Hematopoietic multipotent progenitor cell treated with erythropoietin and hydrocortisone succinate and interleukin-3 and kit ligand, for 8 days (in vitro differentiated cells): Measurements from ENCODE around the gene PLEKHF1.
"Not testable (repeated sequence)": the region's sequence is repeated elsewhere in the genome, so short reads cannot be mapped to it uniquely, and the experiment has no call there.

Experiments
- DNase-seq: peaks from one replicate; pipeline ENCODE4 v3.0.0-alpha.2; 2015

The PLEKHF1 gene

GRCh38 chr19:29665826-29666577 lies 741 bp downstream of the PLEKHF1 start:
- no peak for DNase-seq

DNA sequence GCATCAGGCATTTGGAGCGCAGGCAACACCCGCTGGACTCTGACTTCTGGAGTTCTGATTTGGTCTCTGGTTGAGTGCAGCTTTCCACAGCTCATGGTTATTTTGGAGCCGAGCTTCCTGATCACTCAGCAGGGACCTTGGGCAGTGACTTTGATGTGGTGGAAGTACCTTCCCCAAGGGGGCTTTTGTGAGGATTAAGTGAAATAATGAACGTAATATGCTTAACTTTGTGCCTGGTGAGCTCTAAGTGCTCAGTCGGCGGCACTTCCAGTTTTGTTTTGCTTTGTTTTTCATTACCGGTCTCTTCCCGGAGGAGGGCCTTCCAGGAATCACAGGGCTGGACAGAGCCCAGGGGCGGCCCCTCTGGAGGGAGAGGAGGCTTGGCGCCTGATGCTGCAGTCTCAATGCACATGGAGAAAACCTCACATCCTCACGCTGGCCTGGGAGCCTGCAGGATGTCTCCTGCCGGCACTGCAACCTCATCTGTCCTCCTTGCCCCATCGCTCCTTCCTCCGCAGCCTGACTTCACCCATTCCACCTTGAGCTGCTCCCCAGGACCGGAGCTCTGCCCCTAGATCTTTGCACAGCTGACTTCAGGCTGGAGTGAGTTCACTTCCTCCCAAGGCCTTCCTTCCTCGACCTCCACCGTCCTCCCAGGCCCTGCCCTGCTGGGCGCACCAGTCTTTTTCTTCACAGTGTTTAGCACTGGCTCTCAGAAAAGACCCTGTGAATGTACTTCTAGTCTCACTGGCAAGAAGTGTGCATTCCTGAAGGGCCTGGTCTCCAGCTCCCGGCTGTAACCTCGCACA lies 1.5 kb downstream of the PLEKHF1 start:
- no peak for DNase-seq

- no peak for DNase-seq
Observed at GRCh38 chr19:29667387-29667783, 2.1 kb downstream of the PLEKHF1 start.

GRCh38 chr19:29667901-29668341 lies 2.7 kb downstream of the PLEKHF1 start:
- no peak for DNase-seq

DNA sequence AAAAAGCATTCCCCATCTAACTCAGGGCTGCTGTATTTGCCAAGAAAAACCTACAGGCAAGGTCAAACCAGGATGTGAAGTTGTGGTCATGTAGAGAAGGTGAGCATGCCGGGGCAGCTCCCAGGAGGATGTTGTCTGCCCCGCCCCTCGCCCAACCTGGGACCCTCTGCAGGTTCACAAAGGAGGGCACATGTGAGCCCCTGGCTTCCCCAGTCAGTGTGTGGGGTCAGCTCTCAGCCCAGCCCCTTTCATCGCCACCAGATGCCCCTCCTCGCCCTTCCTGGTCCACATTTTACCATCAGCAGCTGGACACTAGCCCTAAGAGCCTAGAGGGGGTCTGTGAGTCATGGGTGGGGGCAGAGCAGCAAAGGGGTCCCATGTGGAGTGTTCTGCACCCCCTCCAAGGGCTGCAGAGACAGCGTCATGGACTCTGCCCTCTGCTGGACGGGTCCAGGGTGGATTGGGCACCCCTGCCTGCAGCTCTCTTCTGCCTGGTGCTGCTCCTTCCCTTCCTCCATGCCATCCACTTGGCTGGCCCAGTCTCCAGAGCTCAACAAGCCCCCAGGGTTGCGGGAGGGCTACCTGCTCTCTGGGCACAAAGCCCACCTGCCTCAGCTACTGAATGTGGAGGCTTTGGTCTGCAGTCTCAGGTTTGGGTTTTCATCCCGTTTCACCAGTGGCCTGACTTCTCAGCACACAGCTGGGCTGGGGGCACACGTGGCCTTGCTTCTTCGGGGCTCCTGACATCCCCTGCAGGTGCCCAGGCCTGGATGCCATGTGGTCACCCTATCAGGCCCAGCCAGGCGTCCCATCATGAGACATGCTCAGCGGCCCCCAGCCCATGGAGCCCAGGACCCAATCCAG lies 3.7 kb downstream of the PLEKHF1 start:
- no peak for DNase-seq

- DNase-seq = no peak
Observed at GRCh38 chr19:29670255-29670654, 5.0 kb downstream of the PLEKHF1 start.

GRCh38 chr19:29671026-29671392 lies 5.7 kb downstream of the PLEKHF1 start:
- not testable (repeated sequence) for DNase-seq

DNA sequence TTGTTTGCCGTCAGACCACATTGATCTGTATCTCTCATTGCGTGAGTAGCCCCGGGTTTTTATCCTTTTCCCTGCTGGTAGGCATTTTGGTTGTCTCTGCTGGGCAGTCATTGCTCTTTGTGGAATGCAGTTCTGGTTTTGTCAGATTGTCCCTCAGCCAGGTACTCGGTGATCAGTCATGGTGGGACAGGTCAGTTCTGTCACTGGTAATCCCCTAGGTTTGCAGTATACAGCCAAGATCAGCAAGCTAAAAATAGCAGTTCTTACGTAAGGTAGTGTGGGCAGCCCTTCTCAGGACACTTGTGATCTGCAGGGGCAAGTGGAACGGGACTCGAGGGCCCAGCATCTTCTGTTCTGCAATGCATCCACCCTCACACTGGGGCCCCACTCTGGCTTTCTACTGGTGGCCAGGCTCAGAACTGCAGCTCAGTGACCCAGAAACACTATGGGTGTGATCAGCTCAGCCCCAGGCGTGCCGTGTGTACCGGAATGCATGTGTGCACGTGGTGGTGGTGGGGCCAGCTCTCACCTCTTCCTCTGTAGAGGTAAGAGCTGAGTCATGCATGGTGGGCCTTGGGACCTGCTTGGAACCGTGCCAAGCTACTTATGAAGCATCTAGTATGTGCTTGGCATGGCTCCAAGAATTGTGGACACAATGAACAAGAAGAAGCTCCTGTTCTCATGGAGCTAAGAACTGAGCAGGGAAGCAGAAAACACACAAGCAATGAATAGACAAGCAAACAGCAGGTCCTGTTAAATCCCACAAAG lies 6.3 kb downstream of the PLEKHF1 start:
- DNase-seq = peak; percentile 66

DNA sequence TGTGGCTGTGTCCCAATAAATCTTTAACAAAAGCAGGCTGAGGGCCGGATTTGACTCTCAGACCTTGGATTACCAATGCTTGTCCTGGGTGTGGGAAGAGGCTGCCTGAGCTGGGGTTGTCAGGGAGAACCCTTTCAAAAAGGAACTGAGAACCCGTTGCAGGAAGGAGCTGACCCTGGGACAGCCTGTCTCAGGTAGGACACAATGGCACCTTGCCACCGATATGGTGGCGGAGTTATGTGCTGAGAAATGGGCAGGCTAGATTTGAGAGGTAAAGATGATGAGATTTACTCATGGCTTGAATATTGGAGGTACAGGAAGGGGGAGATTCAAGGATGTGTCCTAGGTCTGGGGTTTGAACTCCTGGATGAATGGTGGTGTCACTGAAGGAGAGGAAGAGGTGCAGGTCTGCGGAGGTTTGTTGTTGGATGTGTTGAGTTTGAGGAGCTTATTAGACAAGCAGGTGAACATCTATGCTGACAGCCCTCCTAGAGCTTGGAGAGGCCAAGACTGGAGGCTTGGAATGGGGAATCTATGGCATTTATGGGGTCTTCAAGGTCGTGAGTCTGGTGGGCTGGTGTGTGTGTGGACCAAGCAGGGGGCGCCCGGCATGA lies 7.2 kb downstream of the PLEKHF1 start:
- no peak for DNase-seq

DNA sequence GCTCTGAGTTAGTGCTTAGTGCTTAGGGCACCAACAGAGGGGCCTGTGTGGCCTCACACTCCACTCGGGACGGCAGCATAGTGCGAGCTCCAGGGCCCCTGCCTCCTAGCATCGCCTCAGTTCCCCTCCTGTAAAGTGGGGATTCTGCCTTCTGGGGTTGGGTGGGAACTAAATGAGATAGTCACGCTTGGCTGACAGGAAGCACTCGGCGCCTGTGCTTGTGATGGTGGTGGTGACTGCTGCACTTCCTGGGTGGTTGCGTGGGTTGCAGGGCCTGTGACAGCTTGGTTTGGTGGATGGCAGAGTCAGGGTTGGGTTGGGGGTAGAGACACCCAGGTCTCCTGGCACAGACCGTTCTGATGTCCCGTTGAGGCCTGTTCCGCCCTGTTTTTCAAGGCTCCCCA lies 7.7 kb downstream of the PLEKHF1 start:
- DNase-seq = no peak

DNA sequence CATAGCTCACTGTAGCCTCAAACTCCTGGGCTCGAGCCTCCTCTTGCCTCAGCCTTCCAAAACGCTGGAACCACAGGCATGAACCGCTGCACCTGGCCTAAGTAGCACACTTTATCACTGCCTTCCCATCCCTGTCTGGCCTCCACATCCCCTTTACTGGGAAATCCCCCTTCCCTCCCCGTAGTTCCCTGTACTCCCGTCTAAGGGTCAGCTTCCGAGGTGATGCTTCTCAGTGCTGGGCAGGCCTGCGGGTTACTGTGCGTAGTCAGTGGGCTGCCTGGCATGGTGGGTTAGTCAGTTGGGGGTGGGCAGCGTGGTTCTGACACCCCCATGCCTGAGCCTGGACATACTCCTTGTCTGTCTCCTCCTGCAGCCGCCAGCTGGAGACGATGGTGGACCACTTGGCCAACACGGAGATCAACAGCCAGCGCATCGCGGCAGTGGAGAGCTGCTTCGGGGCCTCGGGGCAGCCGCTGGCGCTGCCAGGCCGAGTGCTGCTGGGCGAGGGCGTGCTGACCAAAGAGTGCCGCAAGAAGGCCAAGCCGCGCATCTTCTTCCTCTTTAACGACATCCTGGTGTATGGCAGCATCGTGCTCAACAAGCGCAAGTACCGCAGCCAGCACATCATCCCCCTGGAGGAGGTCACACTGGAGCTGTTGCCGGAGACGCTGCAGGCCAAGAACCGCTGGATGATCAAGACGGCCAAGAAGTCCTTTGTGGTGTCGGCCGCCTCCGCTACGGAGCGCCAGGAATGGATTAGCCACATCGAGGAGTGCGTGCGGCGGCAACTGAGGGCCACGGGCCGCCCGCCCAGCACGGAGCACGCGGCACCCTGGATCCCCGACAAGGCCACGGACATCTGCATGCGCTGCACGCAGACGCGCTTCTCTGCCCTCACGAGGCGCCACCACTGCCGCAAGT lies 8.4 kb downstream of the PLEKHF1 start:
- no peak for DNase-seq

DNA sequence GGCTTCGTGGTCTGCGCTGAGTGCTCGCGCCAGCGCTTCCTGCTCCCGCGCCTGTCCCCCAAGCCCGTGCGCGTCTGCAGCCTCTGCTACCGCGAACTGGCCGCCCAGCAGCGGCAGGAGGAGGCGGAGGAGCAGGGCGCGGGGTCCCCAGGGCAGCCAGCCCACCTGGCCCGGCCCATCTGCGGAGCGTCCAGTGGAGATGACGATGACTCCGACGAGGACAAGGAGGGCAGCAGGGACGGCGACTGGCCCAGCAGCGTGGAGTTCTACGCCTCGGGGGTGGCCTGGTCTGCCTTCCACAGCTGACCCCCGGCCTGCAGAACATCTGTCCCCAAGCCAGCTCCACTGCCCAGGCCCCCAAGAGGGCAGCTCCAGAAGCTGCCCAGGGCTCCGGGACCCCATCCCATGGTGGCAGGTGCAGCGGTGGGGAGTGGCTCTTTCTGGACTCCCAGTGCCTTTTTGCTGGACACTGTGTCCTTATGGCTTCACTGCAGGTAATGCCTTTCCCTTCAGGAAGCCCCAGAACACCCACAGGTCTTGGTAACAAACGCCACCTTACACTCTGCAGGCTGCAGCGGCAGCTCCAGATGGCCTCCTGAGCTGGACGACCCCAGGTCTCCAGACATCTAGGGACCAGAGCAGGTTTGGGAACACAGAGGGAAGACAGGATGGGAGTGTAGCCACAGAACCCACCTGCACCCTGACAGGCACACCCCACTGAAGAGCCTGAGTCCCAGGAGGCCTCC lies 9.3 kb downstream of the PLEKHF1 start:
- DNase-seq = no peak

DNA sequence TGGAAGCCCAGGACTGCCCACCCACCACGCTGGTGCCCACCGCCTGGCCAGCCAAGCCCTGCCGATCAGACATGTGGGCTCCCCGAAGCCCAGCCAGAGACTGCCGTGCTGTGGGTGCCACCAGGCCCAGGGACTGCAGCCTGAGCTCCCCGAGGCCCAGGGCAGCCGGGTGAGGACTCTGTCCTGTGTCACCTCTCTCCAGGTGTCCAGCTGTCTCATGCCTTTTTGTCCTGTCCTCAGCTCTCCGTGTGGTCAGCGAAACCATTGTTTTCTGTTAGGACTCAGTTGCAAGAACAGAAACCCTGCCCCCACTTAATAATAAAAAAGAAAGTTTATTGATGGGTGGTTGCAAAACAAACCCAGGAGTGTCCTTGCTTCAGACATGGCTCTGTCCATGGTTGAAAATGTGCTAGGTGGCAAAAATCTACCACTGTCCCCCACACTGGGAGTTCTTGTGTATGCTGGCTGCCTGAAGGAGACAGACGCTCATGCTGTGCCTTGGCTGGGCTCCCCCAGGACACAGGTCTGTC lies 9.9 kb downstream of the PLEKHF1 start:
- no peak for DNase-seq

GRCh38 chr19:29675650-29676186 lies 10.5 kb downstream of the PLEKHF1 start:
- DNase-seq = no peak

GRCh38 chr19:29676586-29676985 lies 11.3 kb downstream of the PLEKHF1 start:
- no peak for DNase-seq

DNA sequence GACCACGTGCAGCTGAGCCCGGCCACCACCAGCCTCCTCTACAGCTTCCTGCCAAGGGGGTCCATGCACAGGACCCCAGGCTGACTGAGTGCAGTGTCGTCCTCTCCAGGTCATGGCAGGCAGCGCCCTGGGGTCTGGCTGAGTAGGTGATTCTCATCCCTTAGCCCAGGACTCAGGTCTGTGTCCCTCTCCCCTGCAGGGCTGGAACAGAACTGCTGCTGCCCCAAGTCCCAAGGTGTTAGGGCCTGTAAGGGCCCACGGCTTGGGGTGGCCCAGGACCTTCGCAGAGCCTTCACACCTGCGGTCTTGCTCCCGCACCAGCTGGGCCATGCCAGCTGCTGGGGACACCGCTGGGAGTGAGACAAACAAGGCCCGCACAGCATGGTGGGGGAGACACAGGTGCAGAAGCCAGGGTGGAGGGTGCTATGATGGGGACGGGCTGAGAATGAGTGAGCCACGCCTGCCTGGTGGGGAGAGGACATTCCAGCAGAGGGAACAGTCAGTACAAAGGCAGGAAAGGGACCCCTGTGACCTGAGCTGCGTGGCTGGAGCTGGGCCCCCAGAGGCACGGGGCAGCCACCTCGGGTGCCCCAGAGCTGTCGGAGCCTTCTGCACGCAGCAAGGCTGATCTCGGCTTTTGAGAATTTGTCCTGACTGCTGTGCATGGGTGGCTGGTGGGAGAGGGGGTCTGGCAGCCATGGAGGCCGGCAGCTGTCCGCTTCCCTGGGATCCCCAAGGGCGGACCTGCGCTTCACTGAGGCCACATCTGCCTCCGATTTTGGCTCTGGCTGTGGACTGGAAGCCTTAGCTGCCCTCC lies 11.9 kb downstream of the PLEKHF1 start:
- DNase-seq = no peak

GRCh38 chr19:29678484-29679106 lies 13.3 kb downstream of the PLEKHF1 start:
- DNase-seq = no peak

DNA sequence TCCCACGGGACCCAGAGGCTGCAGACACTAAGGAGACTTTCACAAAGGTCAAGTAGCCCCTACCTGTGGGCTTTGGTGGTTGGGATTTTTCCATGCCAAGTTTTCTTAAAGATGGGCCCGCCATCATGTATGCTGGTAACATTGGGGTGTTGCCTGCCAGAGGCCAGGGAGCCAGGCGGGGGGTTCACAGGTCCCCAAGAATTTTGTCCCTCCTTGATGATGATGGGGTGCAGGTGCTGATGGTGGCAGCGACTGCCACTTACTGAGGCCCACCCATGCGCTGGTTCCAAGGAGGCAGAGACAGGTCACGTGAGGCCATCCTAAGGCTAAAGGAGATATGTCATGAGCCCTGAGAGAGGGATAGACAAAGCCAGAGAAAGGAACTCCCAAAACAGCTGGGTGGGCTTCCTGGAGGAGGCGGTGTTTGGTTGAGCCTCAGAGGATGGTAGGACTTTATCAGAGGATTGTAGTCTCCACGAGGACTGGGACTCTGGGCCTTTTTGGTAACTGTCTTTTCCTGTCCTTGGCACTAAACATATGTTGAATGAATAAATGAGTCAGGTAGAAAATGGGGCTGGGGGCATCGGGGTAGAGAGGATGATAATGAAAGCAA lies 14.4 kb downstream of the PLEKHF1 start:
- DNase-seq = no peak
